ENCODE measurements around the gene LRRC8D.
"Not testable (repeated sequence)": the region's sequence is repeated elsewhere in the genome, so short reads cannot be mapped to it uniquely, and the experiment has no call there.

DNA sequence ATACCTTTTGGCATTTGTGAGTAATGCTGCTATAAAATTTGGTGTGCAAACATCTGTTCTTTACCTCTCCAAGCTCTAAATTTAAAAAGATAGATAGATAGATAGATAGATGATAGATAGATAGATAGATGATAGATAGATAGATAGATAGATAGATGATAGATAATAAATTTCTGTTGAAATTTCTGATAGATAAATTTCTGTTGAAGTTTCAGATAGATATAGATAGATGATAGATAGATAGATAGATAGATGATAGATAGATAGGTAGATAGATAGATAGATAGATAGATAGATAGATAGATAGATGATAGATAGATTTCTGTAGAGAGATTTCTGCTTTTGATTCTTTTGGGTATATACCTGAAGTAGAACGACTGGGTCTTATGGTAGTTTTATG, 44.7 kb upstream of the LRRC8D start:
- TF ChIP-seq EZH2 (IDR thresholded peaks at IDR 0.05); POLR2AphosphoS5 (IDR thresholded peaks at IDR 0.05; ENCODE audit: borderline replicate concordance, low read depth, low read length); FOXP2 (optimal IDR thresholded peaks at IDR 0.05; ENCODE audit: control extremely low read depth, extremely low read length, insufficient read depth): not testable (repeated sequence)
